ENCODE data around the gene AP2A2. TPM values are rescaled to one million over a fixed set of nuclear protein-coding genes. Genes with fewer than 3 reads are reported as not detected.

AP2A2 gene
- total and polyA plus RNA-seq, 10 donors, result 32.7 to 321 (median 153) TPM

DNA sequence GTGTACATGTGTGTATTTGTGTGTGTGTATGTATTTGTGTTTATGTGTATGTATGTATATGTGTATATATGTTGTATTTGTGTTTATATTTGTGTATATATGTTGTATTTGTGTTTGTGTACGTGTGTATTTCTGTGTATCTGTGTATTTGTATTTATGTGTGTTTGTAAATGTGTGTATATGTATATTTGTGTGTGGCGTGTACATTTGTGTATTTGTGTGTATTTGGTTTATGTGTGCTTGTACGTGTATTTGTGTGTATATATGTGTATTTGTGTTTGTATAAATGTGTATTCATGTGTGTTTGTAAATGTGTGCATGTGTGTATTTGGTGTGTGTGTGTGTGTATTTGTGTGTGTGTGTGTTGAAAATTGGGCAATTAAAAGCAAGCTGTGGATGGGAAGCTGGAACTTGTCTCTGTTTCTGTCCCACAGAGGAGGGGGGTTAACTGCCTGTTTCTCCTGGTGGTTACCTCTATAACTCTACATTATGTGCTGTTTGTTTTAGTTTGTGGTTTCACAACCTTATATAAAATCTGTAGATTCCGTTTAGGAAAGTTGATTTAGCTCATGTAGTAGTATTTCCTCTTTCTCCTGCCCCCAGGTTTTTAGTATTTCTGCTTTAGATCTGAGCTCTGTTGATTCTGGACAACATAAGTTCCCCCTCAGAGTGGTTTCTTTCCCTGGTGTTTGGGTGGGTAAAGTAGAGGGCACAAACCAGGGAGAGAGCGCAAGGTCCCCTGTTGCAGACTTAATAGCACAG, 28.9 kb downstream of the AP2A2 start:
- intact Hi-C loops (cut with DNase I; ENCODE audit: low total_unique reads), result no loop called here

GRCh38 chr11:955154-956063, 29.7 kb downstream of the AP2A2 start:
- TF ChIP-seq POLR2A (IDR thresholded peaks at IDR 0.05), result no peak
- Histone ChIP-seq H3K27me3 (replicated peaks in 1 of 7) (no peaks in the 10 kb centered on the region), H3K36me3 (peaks cover 0 to 83% (median 12%) of the 10 kb centered on the region in 6 donors), H3K4me1 (peaks cover 3 to 76% (median 45%) of the 10 kb centered on the region in 6 donors), H3K4me3 (no peak overlapping the region), H3K9me3 (peaks cover 0 to under 1% (median 0%) of the 10 kb centered on the region in 8 donors), H3K27ac (peak overlapping the region in 4 of 8 donors; percentile 16 to 65 (median 30))
- 72 to 83% (median 79%) methylated on average over 8 to 15 of the region's 15 CpGs for WGBS, 5 donors
- DNase-seq, result no peak
- intact Hi-C loops (cut with DNase I; ENCODE audit: low total_unique reads), result no loop called here

More for the DNA sequence above, 28.9 kb downstream of the AP2A2 start:
- Histone ChIP-seq H3K4me1 (peaks cover 3 to 76% (median 45%) of the 10 kb centered on the region in 6 donors), H3K27ac (peak overlapping the region in 4 of 8 donors; percentile 16 to 65 (median 30)), H3K4me3 (no peak overlapping the region), H3K9me3 (peaks cover 2 to 9% (median 6%) of the 10 kb centered on the region in 8 donors), H3K27me3 (replicated peaks in 1 of 7) (no peaks in the 10 kb centered on the region), H3K36me3 (peaks cover 0 to 83% (median 4%) of the 10 kb centered on the region in 6 donors)
- DNase-seq, result no peak
- 60 to 68% (median 67%) methylated on average over 5 of the region's 5 CpGs for WGBS, 5 donors
- TF ChIP-seq POLR2A (IDR thresholded peaks at IDR 0.05) (no peak), POLR2AphosphoS5 (IDR thresholded peaks at IDR 0.05) (no peak), CTCF (IDR thresholded peaks at IDR 0.05 in 8 of 11, conservative IDR thresholded peaks at IDR 0.05 in 3 of 11) (no peak)

- intact Hi-C loops (cut with DNase I; ENCODE audit: low total_unique reads), result no loop called here
- Histone ChIP-seq H3K4me3 (no peak overlapping the region), H3K36me3 (peaks cover 0 to 88% (median 22%) of the 10 kb centered on the region in 6 donors), H3K27ac (peak overlapping the region in 2 of 8 donors; percentile 22 to 36), H3K4me1 (peaks cover under 1 to 73% (median 36%) of the 10 kb centered on the region in 6 donors), H3K27me3 (replicated peaks in 1 of 7) (no peaks in the 10 kb centered on the region), H3K9me3 (no peaks in the 10 kb centered on the region)
- 82 to 93% (median 89%) methylated on average over 10 to 11 of the region's 11 CpGs for WGBS, 5 donors
- TF ChIP-seq POLR2A (IDR thresholded peaks at IDR 0.05), result no peak
- TF ChIP-seq POLR2AphosphoS5 (IDR thresholded peaks at IDR 0.05), result peak in 1 of 3 donors; percentile 12
- DNase-seq, result no peak
Measured at GRCh38 chr11:957212-957920, 31.7 kb downstream of the AP2A2 start.

- Histone ChIP-seq H3K27ac (peak overlapping the region in 2 of 8 donors; percentile 22 to 36), H3K36me3 (peaks cover 0 to 88% (median 25%) of the 10 kb centered on the region in 6 donors), H3K4me1 (peaks cover 0 to 71% (median 30%) of the 10 kb centered on the region in 6 donors), H3K9me3 (no peaks in the 10 kb centered on the region), H3K27me3 (replicated peaks in 1 of 7) (no peaks in the 10 kb centered on the region), H3K4me3 (no peak overlapping the region)
- no peak for DNase-seq
- TF ChIP-seq CTCF (IDR thresholded peaks at IDR 0.05 in 8 of 11, conservative IDR thresholded peaks at IDR 0.05 in 3 of 11) (no peak), POLR2A (IDR thresholded peaks at IDR 0.05) (no peak), POLR2AphosphoS5 (IDR thresholded peaks at IDR 0.05) (no peak)
- intact Hi-C loops (cut with DNase I; ENCODE audit: low total_unique reads), result no loop called here
- 80 to 91% (median 87%) methylated on average over 7 of the region's 7 CpGs for WGBS, 5 donors
Measured at GRCh38 chr11:958101-958500, 32.4 kb downstream of the AP2A2 start.
